ENCODE measurements around the gene SPTLC3.
"Not testable (repeated sequence)": the region's sequence is repeated elsewhere in the genome, so short reads cannot be mapped to it uniquely, and the experiment has no call there.

GRCh38 chr20:12979713-12980112 is 29.1 kb upstream of the SPTLC3 start:
- not testable (repeated sequence) for TF ChIP-seq EZH2 (IDR thresholded peaks at IDR 0.05; ENCODE audit: borderline replicate concordance, low read length); CTCF (conservative IDR thresholded peaks at IDR 0.05 in 1 of 2, IDR thresholded peaks at IDR 0.05 in 1 of 2; ENCODE audit: extremely low read depth in 1 of 2, insufficient read depth in 1 of 2, low read depth in 1 of 2, low read length in 2 of 2)

All from mammary epithelial cell (primary cell).